CD4-positive, alpha-beta T cell (primary cell): ENCODE data around the gene CCNO. TPM values are rescaled to one million over a fixed set of nuclear protein-coding genes. Genes with fewer than 3 reads are reported as not detected.

ENCODE experiments used
- ATAC-seq: fragments of 200-7000 bp; cut with Tn5 transposase; one replicate; pipeline ENCODE4 v1.10.0; 2022; ENCODE audit warnings: mild to moderate bottlenecking; ENCODE audit not compliant: poor library complexity
- CTCF ChIA-PET: fragments of 350-600 bp; sonication (Branson Sonifier 250); formaldehyde crosslinking; loops from one replicate; lab custom pipeline; 2021; ENCODE audit warnings: antibody characterized with exemption, inconsistent platforms; lab: Charles Lee
- POLR2A ChIA-PET: fragments of 350-600 bp; sonication (Branson Sonifier 250); formaldehyde crosslinking; loops from one replicate; lab custom pipeline; 2021; ENCODE audit warnings: antibody characterized with exemption, inconsistent platforms; lab: Charles Lee
- DNase-seq, 14 experiments: peaks; one replicate each; pipeline ENCODE4 v3.0.0-alpha.2; 2013 to 2020; ENCODE audit warnings: mixed read lengths in 2 of 14
- H3K27ac ChIP-seq, 2 donors: one replicate each; pipeline versions ENCODE4 v1.5.1 to v1.7.0; 2013; ENCODE audit warnings: low read length in 2 of 2, low read depth in 1 of 2, mild to moderate bottlenecking in 1 of 2
- H3K27me3 ChIP-seq, 2 experiments: 1 replicate in 1 of 2; 2 replicates in 1 of 2; pipeline versions ENCODE4 v1.6.1 to v1.7.0; 2013; ENCODE audit warnings: low read length in 2 of 2, control low read depth in 1 of 2, mild to moderate bottlenecking in 1 of 2, moderate library complexity in 1 of 2; ENCODE audit not compliant: insufficient read depth in 2 of 2, control insufficient read depth in 1 of 2
- H3K36me3 ChIP-seq: one replicate; pipeline ENCODE4 v1.6.1; 2013; ENCODE audit warnings: low read length, control low read depth; ENCODE audit not compliant: insufficient read depth
- H3K4me1 ChIP-seq: one replicate; pipeline ENCODE4 v1.6.1; 2013; ENCODE audit warnings: low read length, control low read depth; ENCODE audit not compliant: insufficient read depth
- H3K4me3 ChIP-seq: one replicate; pipeline ENCODE4 v1.5.1; 2013; ENCODE audit warnings: mild to moderate bottlenecking, low read length, moderate library complexity
- H3K9me3 ChIP-seq, 2 experiments: 1 replicate in 1 of 2; 2 replicates in 1 of 2; pipeline versions ENCODE4 v1.6.1 to v1.7.0; 2013; ENCODE audit warnings: low read length in 2 of 2, mild to moderate bottlenecking in 2 of 2, control low read depth in 1 of 2, moderate library complexity in 1 of 2; ENCODE audit not compliant: control insufficient read depth in 1 of 2, insufficient read depth in 1 of 2
- H3K27ac Mint-ChIP-seq: one replicate; pipeline ENCODE4 v1.8.0; 2020; ENCODE audit warnings: mixed read lengths
- H3K27me3 Mint-ChIP-seq: one replicate; pipeline ENCODE4 v1.8.0; 2021; ENCODE audit warnings: mixed read lengths
- H3K36me3 Mint-ChIP-seq: one replicate; pipeline ENCODE4 v1.8.0; 2021; ENCODE audit warnings: low read depth, mixed read lengths
- H3K4me1 Mint-ChIP-seq: one replicate; pipeline ENCODE4 v1.8.0; 2021; ENCODE audit warnings: low read depth, mixed read lengths
- H3K4me3 Mint-ChIP-seq: one replicate; pipeline ENCODE4 v1.8.0; 2020; ENCODE audit warnings: mild to moderate bottlenecking, mixed read lengths
- H3K9me3 Mint-ChIP-seq: one replicate; pipeline ENCODE4 v1.8.0; 2020; ENCODE audit warnings: mixed read lengths
- intact Hi-C, 2 experiments: fragments of 100-400 bp; cut with DNase I in 1 of 2; cut with micrococcal nuclease in 1 of 2; formaldehyde crosslinking; loops; one replicate each; pipeline versions ENCODE4 v1.15.1 to v1.9.0; 2023 to 2025; cut with DNase I, micrococcal nuclease
- total RNA-seq, 174 experiments: library from RNA in 2 of 174; stranded (reverse) in 2 of 174; gene quantifications; one replicate each; pipeline ENCODE4 v1.2.3 and lab custom pipeline; 2021 to 2026
- TF ChIP-seq, protein P1 (sequence below): fragments of 200-600 bp; IDR thresholded peaks from one replicate; pipeline ENCODE4 v1.8.0; 2022; ENCODE audit warnings: antibody characterized with exemption, mild to moderate bottlenecking

CCNO gene
- total RNA-seq, 2 experiments from 2014 or later = not detected

- peaks cover 44% of the 10 kb centered on the region for H3K4me1 ChIP-seq
- peak overlapping the region; percentile 60 for H3K4me3 ChIP-seq
- H3K36me3 Mint-ChIP-seq = no peaks in the 10 kb centered on the region
- DNase-seq (peak in 2 of 14 experiments; percentile 21 to 32), ATAC-seq (peak; percentile 13)
- ChIA-PET POLR2A (interaction anchor here (0.7 to 2.7 kb wide), 4 partner anchors 8 to 244 kb away, joined by 3 to 19 read pairs (median 4); no protein-coding TSS in a partner anchor), CTCF (interaction anchor here (0.9 to 2.0 kb wide), 6 partner anchors 9 to 73 kb away, joined by 3 to 7 read pairs (median 4); partner anchors contain the start of gene GPX8)
- peak overlapping the region; percentile 85 for H3K4me3 Mint-ChIP-seq
- no peaks in the 10 kb centered on the region for H3K36me3 ChIP-seq
- no peak overlapping the region for H3K27ac ChIP-seq
- H3K27me3 ChIP-seq = peaks cover 75 to 80% of the 10 kb centered on the region in 2 experiments
- H3K4me1 Mint-ChIP-seq = peaks cover 40% of the 10 kb centered on the region
- intact Hi-C loops = loop anchor here (5.0 kb wide), 2 partner anchors 55 to 60 kb away; partner anchors contain the start of gene CDC20B (in 1 of the 2)
- H3K27ac Mint-ChIP-seq = no peak overlapping the region
- peaks cover 0 to 28% of the 10 kb centered on the region in 2 experiments for H3K9me3 ChIP-seq
- peaks cover 89% of the 10 kb centered on the region for H3K27me3 Mint-ChIP-seq
- TF ChIP-seq, protein P1, sequence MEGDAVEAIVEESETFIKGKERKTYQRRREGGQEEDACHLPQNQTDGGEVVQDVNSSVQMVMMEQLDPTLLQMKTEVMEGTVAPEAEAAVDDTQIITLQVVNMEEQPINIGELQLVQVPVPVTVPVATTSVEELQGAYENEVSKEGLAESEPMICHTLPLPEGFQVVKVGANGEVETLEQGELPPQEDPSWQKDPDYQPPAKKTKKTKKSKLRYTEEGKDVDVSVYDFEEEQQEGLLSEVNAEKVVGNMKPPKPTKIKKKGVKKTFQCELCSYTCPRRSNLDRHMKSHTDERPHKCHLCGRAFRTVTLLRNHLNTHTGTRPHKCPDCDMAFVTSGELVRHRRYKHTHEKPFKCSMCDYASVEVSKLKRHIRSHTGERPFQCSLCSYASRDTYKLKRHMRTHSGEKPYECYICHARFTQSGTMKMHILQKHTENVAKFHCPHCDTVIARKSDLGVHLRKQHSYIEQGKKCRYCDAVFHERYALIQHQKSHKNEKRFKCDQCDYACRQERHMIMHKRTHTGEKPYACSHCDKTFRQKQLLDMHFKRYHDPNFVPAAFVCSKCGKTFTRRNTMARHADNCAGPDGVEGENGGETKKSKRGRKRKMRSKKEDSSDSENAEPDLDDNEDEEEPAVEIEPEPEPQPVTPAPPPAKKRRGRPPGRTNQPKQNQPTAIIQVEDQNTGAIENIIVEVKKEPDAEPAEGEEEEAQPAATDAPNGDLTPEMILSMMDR = no peak
- no peaks in the 10 kb centered on the region for H3K9me3 Mint-ChIP-seq
Measured at GRCh38 chr5:55232271-55232984, 980 bp downstream of the CCNO start.

GRCh38 chr5:55231919-55232270, 1.5 kb downstream of the CCNO start:
- Histone ChIP-seq H3K36me3 (no peaks in the 10 kb centered on the region), H3K27ac (no peak overlapping the region), H3K4me3 (peak overlapping the region; percentile 60), H3K4me1 (peaks cover 46% of the 10 kb centered on the region), H3K27me3 (peaks cover 78 to 85% of the 10 kb centered on the region in 2 experiments), H3K9me3 (peaks cover 0 to 28% of the 10 kb centered on the region in 2 experiments)
- CTCF ChIA-PET = interaction anchor here (0.9 to 2.0 kb wide), 3 partner anchors 8 to 72 kb away, joined by 3 to 7 read pairs (median 4); partner anchors contain the start of gene GPX8
- peak overlapping the region; percentile 85 for H3K4me3 Mint-ChIP-seq
- TF ChIP-seq, protein P1 = no peak
- no peak for ATAC-seq
- H3K27me3 Mint-ChIP-seq = peaks cover 87% of the 10 kb centered on the region
- no peaks in the 10 kb centered on the region for H3K9me3 Mint-ChIP-seq
- H3K27ac Mint-ChIP-seq = no peak overlapping the region
- peaks cover 40% of the 10 kb centered on the region for H3K4me1 Mint-ChIP-seq
- H3K36me3 Mint-ChIP-seq = no peaks in the 10 kb centered on the region
- POLR2A ChIA-PET = interaction anchor here (0.9 to 1.5 kb wide), 3 partner anchors 8 to 56 kb away, joined by 3 to 5 read pairs (median 5); no protein-coding TSS in a partner anchor
- DNase-seq = no peak
- intact Hi-C loops = loop anchor here (5.0 kb wide), 2 partner anchors 55 to 60 kb away; partner anchors contain the start of gene CDC20B (in 1 of the 2)

DNA sequence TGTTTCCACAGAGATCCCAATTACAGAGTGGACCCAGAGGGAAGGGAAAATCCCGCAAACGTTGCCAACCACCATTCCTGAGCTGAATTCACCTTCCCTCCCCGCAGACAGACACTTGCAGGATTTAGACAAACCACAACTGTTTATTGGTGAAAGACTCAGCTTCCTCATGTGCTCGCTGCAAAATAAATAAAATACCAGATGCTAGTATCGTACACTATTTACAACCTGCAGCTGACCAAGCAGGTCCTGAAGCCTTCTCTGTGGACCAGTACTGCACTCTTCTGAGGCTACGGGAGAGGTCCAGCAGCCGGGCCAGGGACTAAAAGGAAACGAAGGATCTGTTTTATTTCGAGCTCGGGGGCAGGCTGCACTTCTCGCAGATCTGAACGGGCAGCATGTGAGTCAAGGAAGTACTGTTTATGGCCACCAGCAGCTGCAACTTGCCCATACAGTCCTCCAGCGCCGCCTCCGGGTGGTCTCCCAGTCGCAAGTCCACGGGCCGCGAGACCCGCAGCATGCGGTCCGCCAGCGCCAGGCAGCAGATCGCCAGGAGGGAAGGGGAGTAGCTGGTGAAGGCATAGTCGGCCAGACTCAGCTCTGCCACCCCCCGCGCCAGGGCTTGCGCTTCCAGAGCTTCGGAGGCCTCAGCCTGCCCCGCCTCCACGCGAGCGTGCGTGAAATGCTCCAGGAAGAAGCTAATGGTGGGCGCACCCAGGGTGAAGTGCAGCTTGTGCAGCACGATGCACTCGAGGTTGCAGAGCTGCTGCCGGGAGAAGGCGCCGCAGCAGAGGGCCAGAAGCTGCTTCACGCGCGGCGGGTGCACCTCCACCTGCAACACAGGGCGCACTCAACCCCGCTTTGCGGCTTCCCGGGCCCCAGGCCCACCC, 2.1 kb downstream of the CCNO start:
- Histone ChIP-seq H3K9me3 (peaks cover 0 to 34% of the 10 kb centered on the region in 2 experiments), H3K27ac (no peak overlapping the region), H3K36me3 (no peaks in the 10 kb centered on the region), H3K4me1 (peaks cover 53% of the 10 kb centered on the region), H3K27me3 (peaks cover 84 to 91% of the 10 kb centered on the region in 2 experiments), H3K4me3 (peak overlapping the region; percentile 60)
- TF ChIP-seq, protein P1 = no peak
- no peaks in the 10 kb centered on the region for H3K9me3 Mint-ChIP-seq
- intact Hi-C loops = loop anchor here (5.0 kb wide), 2 partner anchors 54 to 59 kb away; partner anchors contain the start of gene CDC20B (in 1 of the 2)
- H3K4me3 Mint-ChIP-seq = peak overlapping the region; percentile 85
- ChIA-PET POLR2A (interaction anchor here (0.9 to 1.5 kb wide), 3 partner anchors 8 to 55 kb away, joined by 3 to 5 read pairs (median 5); no protein-coding TSS in a partner anchor), CTCF (interaction anchor here (0.6 to 2.0 kb wide), 5 partner anchors 8 to 762 kb away, joined by 3 to 7 read pairs (median 4); partner anchors contain the start of gene GPX8)
- no peak overlapping the region for H3K27ac Mint-ChIP-seq
- H3K27me3 Mint-ChIP-seq = peaks cover 83% of the 10 kb centered on the region
- peaks cover 42% of the 10 kb centered on the region for H3K4me1 Mint-ChIP-seq
- DNase-seq (peak in 3 of 14 experiments; percentile 18 to 56 (median 50)), ATAC-seq (no peak)
- H3K36me3 Mint-ChIP-seq = no peaks in the 10 kb centered on the region
